ENCODE measurements around the gene STAG1. TPM values are rescaled to one million over a fixed set of nuclear protein-coding genes. Genes with fewer than 3 reads are reported as not detected.

Gene STAG1
- total and polyA plus RNA-seq, 2 experiments from 2014 or later: 12.4 to 41.1 TPM

DNA sequence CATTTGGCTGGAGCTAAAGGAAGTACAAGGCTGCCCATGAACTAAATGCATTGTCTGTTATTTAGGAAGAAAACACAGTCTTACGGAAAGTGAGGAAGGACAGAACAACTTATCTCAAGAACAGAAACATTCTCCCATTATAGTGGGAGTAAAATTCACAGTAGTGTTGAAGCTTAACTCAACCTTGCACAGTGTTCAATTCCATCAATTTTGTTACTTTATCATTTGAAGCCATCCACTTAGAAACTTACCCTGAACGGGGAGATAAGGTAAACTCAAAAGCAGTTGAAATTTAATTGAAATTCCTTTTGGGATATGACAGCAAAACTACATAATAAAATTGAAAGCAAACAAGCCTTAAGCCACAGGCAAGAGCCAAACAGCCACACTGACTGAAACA lies 315.1 kb downstream of the STAG1 start:
- WGBS (ENCODE audit: low lambda C conversion rate, missing lambda C conversion rate): 88% methylated on average over 2 of the region's 2 CpGs
- Histone ChIP-seq H3K79me2 (no peaks in the 10 kb centered on the region), H2AFZ (no peak overlapping the region), H3K27ac (no peak overlapping the region), H3K27me3 (no peaks in the 10 kb centered on the region), H3K36me3 (replicated peaks; ENCODE audit: insufficient read depth, low read depth) (no peaks in the 10 kb centered on the region), H3K4me2 (no peak overlapping the region), H3K9me2 (replicated peaks; ENCODE audit: insufficient read depth) (no peaks in the 10 kb centered on the region), H4K20me1 (ENCODE audit: insufficient read depth, poor library complexity, severe bottlenecking) (no peaks in the 10 kb centered on the region), H3K4me3 (no peak overlapping the region), H3K9me3 (ENCODE audit: low read depth) (no peaks in the 10 kb centered on the region), H3K4me1 (ENCODE audit: insufficient read depth) (no peaks in the 10 kb centered on the region)
- no peak for DNase-seq (ENCODE audit: low spot score)
- TF ChIP-seq EZH2 (IDR thresholded peaks at IDR 0.05; ENCODE audit: borderline replicate concordance) (no peak), EZH2phosphoT487 (IDR thresholded peaks at IDR 0.05; ENCODE audit: low read depth, severe bottlenecking, unreplicated experiment) (no peak)
- TF ChIP-seq, protein P1, sequence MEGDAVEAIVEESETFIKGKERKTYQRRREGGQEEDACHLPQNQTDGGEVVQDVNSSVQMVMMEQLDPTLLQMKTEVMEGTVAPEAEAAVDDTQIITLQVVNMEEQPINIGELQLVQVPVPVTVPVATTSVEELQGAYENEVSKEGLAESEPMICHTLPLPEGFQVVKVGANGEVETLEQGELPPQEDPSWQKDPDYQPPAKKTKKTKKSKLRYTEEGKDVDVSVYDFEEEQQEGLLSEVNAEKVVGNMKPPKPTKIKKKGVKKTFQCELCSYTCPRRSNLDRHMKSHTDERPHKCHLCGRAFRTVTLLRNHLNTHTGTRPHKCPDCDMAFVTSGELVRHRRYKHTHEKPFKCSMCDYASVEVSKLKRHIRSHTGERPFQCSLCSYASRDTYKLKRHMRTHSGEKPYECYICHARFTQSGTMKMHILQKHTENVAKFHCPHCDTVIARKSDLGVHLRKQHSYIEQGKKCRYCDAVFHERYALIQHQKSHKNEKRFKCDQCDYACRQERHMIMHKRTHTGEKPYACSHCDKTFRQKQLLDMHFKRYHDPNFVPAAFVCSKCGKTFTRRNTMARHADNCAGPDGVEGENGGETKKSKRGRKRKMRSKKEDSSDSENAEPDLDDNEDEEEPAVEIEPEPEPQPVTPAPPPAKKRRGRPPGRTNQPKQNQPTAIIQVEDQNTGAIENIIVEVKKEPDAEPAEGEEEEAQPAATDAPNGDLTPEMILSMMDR (IDR thresholded peaks at IDR 0.05; ENCODE audit: poor library complexity): no peak

DNA sequence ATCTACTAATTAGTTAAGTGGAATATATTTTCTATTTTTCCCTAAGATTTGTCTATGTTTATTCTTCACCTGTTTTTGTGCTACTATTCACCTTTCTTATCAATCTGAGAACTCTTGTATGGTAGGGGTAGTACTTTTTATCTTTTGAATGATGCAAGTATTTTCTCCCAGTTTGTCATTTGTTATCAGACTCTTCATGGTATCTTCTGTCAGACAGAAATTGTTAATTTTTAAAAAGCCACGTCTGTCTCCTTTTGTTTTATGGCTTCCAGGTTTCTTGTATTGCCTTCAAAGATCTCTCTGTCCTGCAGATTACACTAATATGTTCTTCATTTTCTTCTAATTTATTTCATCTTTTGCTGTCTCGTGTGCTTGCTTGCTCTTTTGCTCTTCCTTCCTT lies 317.7 kb downstream of the STAG1 start:
- Histone ChIP-seq H3K27me3 (no peaks in the 10 kb centered on the region), H3K4me1 (ENCODE audit: insufficient read depth) (no peaks in the 10 kb centered on the region), H3K79me2 (no peaks in the 10 kb centered on the region), H3K36me3 (replicated peaks; ENCODE audit: insufficient read depth, low read depth) (no peaks in the 10 kb centered on the region), H3K27ac (no peak overlapping the region), H4K20me1 (ENCODE audit: insufficient read depth, poor library complexity, severe bottlenecking) (no peaks in the 10 kb centered on the region), H3K4me2 (no peak overlapping the region), H3K4me3 (no peak overlapping the region), H3K9me2 (replicated peaks; ENCODE audit: insufficient read depth) (no peaks in the 10 kb centered on the region), H2AFZ (no peak overlapping the region), H3K9me3 (ENCODE audit: low read depth) (no peaks in the 10 kb centered on the region)
- TF ChIP-seq, protein P1 (IDR thresholded peaks at IDR 0.05; ENCODE audit: poor library complexity): no peak
- TF ChIP-seq EZH2 (IDR thresholded peaks at IDR 0.05; ENCODE audit: borderline replicate concordance) (no peak), EZH2phosphoT487 (IDR thresholded peaks at IDR 0.05; ENCODE audit: low read depth, severe bottlenecking, unreplicated experiment) (no peak)
- DNase-seq (ENCODE audit: low spot score): no peak
- 69% methylated on average over 2 of the region's 2 CpGs for WGBS (ENCODE audit: low lambda C conversion rate, missing lambda C conversion rate)

DNA sequence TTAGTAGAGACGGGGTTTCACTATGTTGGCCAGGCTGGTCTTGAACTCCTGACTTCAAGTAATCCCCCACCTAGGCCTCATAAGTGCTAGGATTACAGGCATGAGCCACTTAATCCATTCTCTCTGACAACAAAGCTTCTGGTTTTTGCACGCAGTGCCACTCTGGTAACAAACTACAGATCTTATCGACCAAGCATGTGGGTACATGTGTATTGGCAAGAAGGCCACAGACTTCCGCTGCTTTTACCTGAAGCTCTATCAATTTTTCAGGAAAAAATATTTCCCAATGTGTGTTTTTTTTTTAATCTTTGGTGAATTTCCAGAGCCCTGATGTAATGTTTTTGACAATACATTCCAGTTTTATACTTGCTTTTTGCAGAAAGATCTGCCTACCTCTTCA lies 319.5 kb downstream of the STAG1 start:
- TF ChIP-seq EZH2phosphoT487 (IDR thresholded peaks at IDR 0.05; ENCODE audit: low read depth, severe bottlenecking, unreplicated experiment) (no peak), EZH2 (IDR thresholded peaks at IDR 0.05; ENCODE audit: borderline replicate concordance) (no peak)
- TF ChIP-seq, protein P1 (IDR thresholded peaks at IDR 0.05; ENCODE audit: poor library complexity): no peak
- Histone ChIP-seq H3K4me2 (no peak overlapping the region), H3K36me3 (replicated peaks; ENCODE audit: insufficient read depth, low read depth) (no peaks in the 10 kb centered on the region), H3K79me2 (no peaks in the 10 kb centered on the region), H3K9me3 (ENCODE audit: low read depth) (no peaks in the 10 kb centered on the region), H3K27me3 (no peaks in the 10 kb centered on the region), H3K27ac (no peak overlapping the region), H3K4me1 (ENCODE audit: insufficient read depth) (no peaks in the 10 kb centered on the region), H3K4me3 (no peak overlapping the region), H4K20me1 (ENCODE audit: insufficient read depth, poor library complexity, severe bottlenecking) (no peaks in the 10 kb centered on the region), H3K9me2 (replicated peaks; ENCODE audit: insufficient read depth) (no peaks in the 10 kb centered on the region), H2AFZ (no peak overlapping the region)
- 89% methylated on average over 4 of the region's 4 CpGs for WGBS (ENCODE audit: low lambda C conversion rate, missing lambda C conversion rate)
- DNase-seq (ENCODE audit: low spot score): no peak

DNA sequence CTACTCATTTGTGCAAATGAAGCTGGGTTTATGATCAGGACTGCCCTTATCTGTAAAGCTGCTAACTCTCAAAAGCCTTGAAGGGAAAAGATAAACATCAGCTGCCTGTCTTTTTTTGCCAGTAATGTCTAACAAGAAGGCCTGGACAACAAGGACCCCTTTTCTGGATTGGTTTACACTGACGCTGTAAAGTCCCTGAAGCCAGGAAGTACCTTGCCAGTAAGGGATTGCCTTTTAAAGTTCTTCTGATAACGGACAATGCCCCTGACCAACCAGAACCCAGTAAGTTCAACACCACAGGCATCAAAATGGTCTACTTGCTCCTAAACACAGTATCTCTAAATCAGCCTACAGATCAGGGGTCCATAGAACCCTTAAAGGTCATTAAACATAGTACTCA lies 324.0 kb downstream of the STAG1 start:
- Histone ChIP-seq H2AFZ (no peak overlapping the region), H3K9me2 (replicated peaks; ENCODE audit: insufficient read depth) (no peaks in the 10 kb centered on the region), H4K20me1 (ENCODE audit: insufficient read depth, poor library complexity, severe bottlenecking) (no peaks in the 10 kb centered on the region), H3K4me2 (no peak overlapping the region), H3K4me3 (no peak overlapping the region), H3K36me3 (replicated peaks; ENCODE audit: insufficient read depth, low read depth) (no peaks in the 10 kb centered on the region), H3K9me3 (ENCODE audit: low read depth) (no peaks in the 10 kb centered on the region), H3K4me1 (ENCODE audit: insufficient read depth) (no peaks in the 10 kb centered on the region), H3K27ac (no peak overlapping the region), H3K27me3 (no peaks in the 10 kb centered on the region), H3K79me2 (no peaks in the 10 kb centered on the region)
- DNase-seq (ENCODE audit: low spot score): peak; percentile 19
- 49% methylated on average over 2 of the region's 2 CpGs for WGBS (ENCODE audit: low lambda C conversion rate, missing lambda C conversion rate)
- TF ChIP-seq, protein P1 (IDR thresholded peaks at IDR 0.05; ENCODE audit: poor library complexity): no peak
- TF ChIP-seq EZH2phosphoT487 (IDR thresholded peaks at IDR 0.05; ENCODE audit: low read depth, severe bottlenecking, unreplicated experiment) (no peak), EZH2 (IDR thresholded peaks at IDR 0.05; ENCODE audit: borderline replicate concordance) (no peak)

All from hepatocyte (in vitro differentiated cells).